SK-N-SH (cell line): ENCODE data around the gene RFTN1. TPM values are rescaled to one million over a fixed set of nuclear protein-coding genes. Genes with fewer than 3 reads are reported as not detected.

ENCODE experiments used
- CTCF ChIA-PET: fragments of 300-600, 350-600 bp; formaldehyde crosslinking; extraction: SDS; loops from one replicate; lab custom pipeline; 2021; lab: Yijun Ruan, JAX
- POLR2A ChIA-PET: fragments of 350-600 bp; sonication (Branson Sonifier 250); formaldehyde crosslinking; extraction: SDS; loops from one replicate; lab custom pipeline; 2020; ENCODE audit warnings: antibody characterized with exemption, inconsistent platforms; lab: Yijun Ruan, JAX
- DNase-seq: peaks from one replicate; pipeline ENCODE4 v3.0.0; 2012
- H2AFZ ChIP-seq: fragments of 200-600 bp; sonication (generic); 2 replicates; pipeline ENCODE4 v1.8.1; 2016; ENCODE audit warnings: antibody characterized with exemption, mild to moderate bottlenecking, low read depth
- H3F3A ChIP-seq: fragments of 200-600 bp; sonication (generic); replicated peaks from 2 replicates; pipeline ENCODE3; 2016; ENCODE audit warnings: antibody characterized with exemption, mild to moderate bottlenecking; ENCODE audit not compliant: insufficient read depth
- H3K27ac ChIP-seq, 2 experiments: fragments of 200-500 bp in 1 of 2; fragments of 200-600 bp in 1 of 2; sonication (Bioruptor generic) in 1 of 2; sonication (generic), shearing (Covaris generic) in 1 of 2; 2 replicates each; pipeline versions ENCODE4 v1.5.1 to v1.6.1; 2014 to 2016; ENCODE audit warnings: low read depth in 2 of 2, inconsistent platforms in 1 of 2, low read length in 1 of 2, mild to moderate bottlenecking in 1 of 2, mixed read lengths in 1 of 2
- H3K27me3 ChIP-seq: fragments of 200-600 bp; sonication (generic), shearing (Covaris generic); 2 replicates; pipeline ENCODE4 v1.6.1; 2016; ENCODE audit warnings: mixed run types; ENCODE audit not compliant: insufficient read depth
- H3K36me3 ChIP-seq, 2 experiments: fragments of 200-500 bp in 1 of 2; fragments of 200-600 bp in 1 of 2; sonication (Bioruptor generic) in 1 of 2; sonication (generic) in 1 of 2; replicated peaks in 1 of 2; 2 replicates each; pipeline versions ENCODE3 to v1.5.1; 2014 to 2016; ENCODE audit warnings: low read length in 1 of 2, mild to moderate bottlenecking in 1 of 2; ENCODE audit not compliant: insufficient read depth in 2 of 2, control insufficient read depth in 1 of 2
- H3K4me1 ChIP-seq, 2 experiments: fragments of 200-500 bp in 1 of 2; fragments of 200-600 bp in 1 of 2; sonication (Bioruptor generic) in 1 of 2; sonication (generic), shearing (Covaris generic) in 1 of 2; 2 replicates each; pipeline versions ENCODE4 v1.5.1 to v1.6.1; 2014 to 2016; ENCODE audit warnings: low read depth in 1 of 2, low read length in 1 of 2, mixed run types in 1 of 2; ENCODE audit not compliant: insufficient read depth in 2 of 2, control insufficient read depth in 1 of 2
- H3K4me2 ChIP-seq: fragments of 200-600 bp; sonication (generic), shearing (Covaris generic); 2 replicates; pipeline ENCODE4 v1.6.1; 2017; ENCODE audit warnings: mixed run types
- H3K4me3 ChIP-seq, 2 experiments: fragments of 200-500 bp in 1 of 2; fragments of 200-600 bp in 1 of 2; sonication (Bioruptor generic) in 1 of 2; sonication (generic), shearing (Covaris generic) in 1 of 2; 2 replicates each; pipeline versions ENCODE4 v1.5.1 to v1.8.1; 2014 to 2016; ENCODE audit warnings: low read depth in 2 of 2, inconsistent platforms in 1 of 2, low read length in 1 of 2, mild to moderate bottlenecking in 1 of 2, mixed read lengths in 1 of 2, moderate library complexity in 1 of 2
- H3K79me2 ChIP-seq: fragments of 200-600 bp; sonication (generic); 2 replicates; pipeline ENCODE4 v1.8.1; 2017; ENCODE audit warnings: mild to moderate bottlenecking; ENCODE audit not compliant: insufficient read depth
- H3K9ac ChIP-seq: fragments of 200-600 bp; sonication (generic); 2 replicates; pipeline ENCODE4 v1.6.1; 2017; ENCODE audit warnings: mixed run types
- H3K9me2 ChIP-seq: fragments of 200-600 bp; sonication (generic); 2 replicates; pipeline ENCODE4 v1.6.1; 2017; ENCODE audit warnings: mixed run types
- H3K9me3 ChIP-seq: fragments of 200-600 bp; sonication (generic); 2 replicates; pipeline ENCODE4 v1.6.1; 2017; ENCODE audit warnings: mixed run types, mild to moderate bottlenecking, moderate library complexity
- H4K20me1 ChIP-seq: fragments of 200-600 bp; sonication (generic); 2 replicates; pipeline ENCODE4 v1.6.1; 2017; ENCODE audit warnings: mild to moderate bottlenecking, mixed run types; ENCODE audit not compliant: insufficient read depth
- CHD2 ChIP-seq: fragments of 150-350 bp; IDR thresholded peaks from 2 replicates; pipeline ENCODE4 v1.6.1; 2018; ENCODE audit warnings: low read length; ENCODE audit not compliant: partially characterized antibody
- ELF1 ChIP-seq: IDR thresholded peaks from 2 replicates; pipeline ENCODE4 v1.4.0; 2012
- EP300 ChIP-seq, 2 experiments: IDR thresholded peaks; 2 replicates each; pipeline versions ENCODE4 v1.4.0 to v1.6.1; 2012; ENCODE audit warnings: borderline replicate concordance in 1 of 2, low read depth in 1 of 2, low read length in 1 of 2
- EZH2phosphoT487 ChIP-seq: fragments of 200-600 bp; sonication (generic); IDR thresholded peaks from 2 replicates; pipeline ENCODE4 v1.6.1; 2017; ENCODE audit warnings: low read depth, mixed run types, mild to moderate bottlenecking, antibody characterized with exemption, moderate library complexity, borderline replicate concordance
- GABPA ChIP-seq: IDR thresholded peaks from 2 replicates; pipeline ENCODE4 v1.4.0; 2012; ENCODE audit warnings: low read depth, mild to moderate bottlenecking
- JUND ChIP-seq: IDR thresholded peaks from 2 replicates; pipeline ENCODE4 v1.4.0; 2012
- MEF2A ChIP-seq: IDR thresholded peaks from 2 replicates; pipeline ENCODE4 v1.4.0; 2012; ENCODE audit warnings: low read depth, borderline replicate concordance
- MXI1 ChIP-seq: IDR thresholded peaks from 2 replicates; pipeline ENCODE4 v1.6.1; 2012; ENCODE audit warnings: mild to moderate bottlenecking, low read depth, low read length, improper control_type of control experiment
- RCOR1 ChIP-seq: fragments of 150-350 bp; IDR thresholded peaks from 2 replicates; pipeline ENCODE4 v1.6.1; 2017; ENCODE audit warnings: antibody characterized with exemption, low read length
- SIN3A ChIP-seq: IDR thresholded peaks from 2 replicates; pipeline ENCODE4 v1.6.1; 2012; ENCODE audit warnings: low read depth, mild to moderate bottlenecking, low read length, moderate library complexity, borderline replicate concordance
- WGBS: methylation state at CpG from one replicate; pipeline ENCODE4 v1.1.6; 2017; ENCODE audit warnings: low lambda C conversion rate; 5-methylcytosine and 5-hydroxymethylcytosine counted together
- polyA plus RNA-seq, 3 experiments: library from polyadenylated mRNA; depleted of rRNA; stranded (reverse); fragments of >200 nt; gene quantifications; 2 replicates each; pipeline ENCODE4 v1.2.3, GENCODE V29; 2012
- TF ChIP-seq, protein P1 (sequence below): IDR thresholded peaks from 2 replicates; pipeline ENCODE4; 2012
- TF ChIP-seq, protein P2 (sequence below): fragments of 200-600 bp; sonication (generic); IDR thresholded peaks from 2 replicates; pipeline ENCODE4 v1.6.1; 2017; ENCODE audit warnings: antibody characterized with exemption, mild to moderate bottlenecking, moderate library complexity
- TF ChIP-seq, protein P3 (sequence below): IDR thresholded peaks from 2 replicates; pipeline ENCODE4 v1.4.0; 2012; ENCODE audit warnings: low read depth

RFTN1 gene
- polyA plus RNA-seq, 1 of the 3 experiments (the other 2 are of a cell fraction) = 21.2 TPM

DNA sequence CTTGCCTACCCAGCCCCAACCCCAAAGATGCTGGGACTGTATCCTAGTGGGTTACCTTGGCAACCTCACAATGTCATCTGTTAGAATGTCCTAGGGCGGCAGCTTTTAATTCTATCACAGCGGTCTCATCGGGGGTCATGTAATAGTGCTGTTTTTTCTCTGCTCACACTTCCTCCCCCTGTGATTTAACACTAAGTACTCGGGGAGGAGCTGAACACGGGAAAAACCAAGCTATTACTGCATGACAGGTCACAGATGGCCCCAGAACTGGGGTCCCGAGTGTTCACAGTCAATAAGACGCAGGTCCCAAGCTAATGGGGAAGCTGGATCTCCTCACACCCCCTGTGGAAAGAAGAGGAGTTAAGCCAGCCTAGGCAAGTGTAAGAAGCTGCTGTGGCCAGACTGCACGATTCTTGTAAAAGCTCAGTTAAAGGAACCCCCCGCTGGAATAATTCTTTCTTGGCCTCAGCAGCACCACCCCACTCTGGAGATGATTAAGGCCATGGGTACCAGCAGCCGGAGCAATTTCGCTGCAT, 2.5 kb upstream of the RFTN1 start (continued):
- TF ChIP-seq, protein P1, sequence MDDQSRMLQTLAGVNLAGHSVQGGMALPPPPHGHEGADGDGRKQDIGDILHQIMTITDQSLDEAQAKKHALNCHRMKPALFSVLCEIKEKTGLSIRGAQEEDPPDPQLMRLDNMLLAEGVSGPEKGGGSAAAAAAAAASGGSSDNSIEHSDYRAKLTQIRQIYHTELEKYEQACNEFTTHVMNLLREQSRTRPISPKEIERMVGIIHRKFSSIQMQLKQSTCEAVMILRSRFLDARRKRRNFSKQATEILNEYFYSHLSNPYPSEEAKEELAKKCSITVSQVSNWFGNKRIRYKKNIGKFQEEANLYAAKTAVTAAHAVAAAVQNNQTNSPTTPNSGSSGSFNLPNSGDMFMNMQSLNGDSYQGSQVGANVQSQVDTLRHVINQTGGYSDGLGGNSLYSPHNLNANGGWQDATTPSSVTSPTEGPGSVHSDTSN = no peak
- no peak for TF ChIP-seq EZH2phosphoT487
- TF ChIP-seq, protein P2, sequence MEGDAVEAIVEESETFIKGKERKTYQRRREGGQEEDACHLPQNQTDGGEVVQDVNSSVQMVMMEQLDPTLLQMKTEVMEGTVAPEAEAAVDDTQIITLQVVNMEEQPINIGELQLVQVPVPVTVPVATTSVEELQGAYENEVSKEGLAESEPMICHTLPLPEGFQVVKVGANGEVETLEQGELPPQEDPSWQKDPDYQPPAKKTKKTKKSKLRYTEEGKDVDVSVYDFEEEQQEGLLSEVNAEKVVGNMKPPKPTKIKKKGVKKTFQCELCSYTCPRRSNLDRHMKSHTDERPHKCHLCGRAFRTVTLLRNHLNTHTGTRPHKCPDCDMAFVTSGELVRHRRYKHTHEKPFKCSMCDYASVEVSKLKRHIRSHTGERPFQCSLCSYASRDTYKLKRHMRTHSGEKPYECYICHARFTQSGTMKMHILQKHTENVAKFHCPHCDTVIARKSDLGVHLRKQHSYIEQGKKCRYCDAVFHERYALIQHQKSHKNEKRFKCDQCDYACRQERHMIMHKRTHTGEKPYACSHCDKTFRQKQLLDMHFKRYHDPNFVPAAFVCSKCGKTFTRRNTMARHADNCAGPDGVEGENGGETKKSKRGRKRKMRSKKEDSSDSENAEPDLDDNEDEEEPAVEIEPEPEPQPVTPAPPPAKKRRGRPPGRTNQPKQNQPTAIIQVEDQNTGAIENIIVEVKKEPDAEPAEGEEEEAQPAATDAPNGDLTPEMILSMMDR = no peak
- peak; percentile 84; the same call in 1 of the 2 replicates for TF ChIP-seq RCOR1
- peak in 1 of 2 experiments; percentile 89; a peak in 2 of 4 replicates for TF ChIP-seq EP300 (IDR thresholded peaks at IDR 0.05; ENCODE audit: borderline replicate concordance in 1 of 2, low read depth in 1 of 2, low read length in 1 of 2)
- TF ChIP-seq ELF1 = no peak
- TF ChIP-seq GABPA = no peak
- no peak for TF ChIP-seq SIN3A

DNA sequence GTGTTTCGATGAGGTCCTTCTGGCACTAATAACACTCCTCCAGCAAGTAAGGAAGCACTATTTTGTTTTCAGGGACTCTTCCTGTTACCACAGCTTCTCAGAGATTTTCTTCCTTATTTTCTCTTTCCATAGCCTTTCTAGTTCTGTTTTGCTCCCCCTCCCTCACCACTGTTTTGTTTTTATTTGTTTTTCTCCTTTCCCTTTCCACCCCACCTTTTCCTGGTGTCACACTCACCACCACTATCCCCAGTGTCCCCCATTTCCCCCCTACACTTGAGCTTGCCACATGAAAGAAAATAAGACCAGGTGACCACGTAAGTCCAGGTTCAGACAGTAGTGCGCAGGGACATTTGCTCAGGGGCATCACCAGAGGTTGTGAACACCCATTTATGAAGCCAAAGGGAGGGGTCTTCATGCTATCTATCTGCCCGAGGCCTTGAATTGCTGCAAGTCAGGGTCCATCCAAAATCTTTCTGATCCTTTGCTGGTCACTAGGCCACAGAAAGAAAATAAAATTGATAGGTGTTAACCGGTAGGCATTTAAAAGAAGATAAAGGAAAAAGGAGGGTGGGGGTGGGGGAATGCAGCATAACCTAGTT, 1.4 kb upstream of the RFTN1 start:
- Histone ChIP-seq H4K20me1 (no peaks in the 10 kb centered on the region), H3K9me3 (no peaks in the 10 kb centered on the region), H3K79me2 (peaks cover 42% of the 10 kb centered on the region), H3K36me3 (no peaks in the 10 kb centered on the region), H3K27me3 (no peaks in the 10 kb centered on the region), H3K4me1 (peaks cover 8 to 65% of the 10 kb centered on the region in 2 experiments; a peak in 3 of 4 replicates), H3K9ac (no peak overlapping the region), H3K9me2 (no peaks in the 10 kb centered on the region), H2AFZ (no peak overlapping the region), H3K4me3 (peak overlapping the region; percentile 8 to 25; a peak in 1 of 4 replicates), H3K27ac (peak overlapping the region in 1 of 2 experiments; percentile 100; a peak in 2 of 4 replicates), H3K4me2 (peak overlapping the region; percentile 95; the same call in 1 of the 2 replicates), H3F3A (peaks cover 21% of the 10 kb centered on the region)
- 79% methylated on average over 5 of the region's 5 CpGs for WGBS
- DNase-seq = no peak
- ChIA-PET POLR2A (interaction anchor here (1.7 to 4.7 kb wide), 3 partner anchors 20 to 247 kb away, joined by 6 to 51 read pairs (median 18); no protein-coding TSS in a partner anchor), CTCF (interaction anchor here (1.0 to 7.0 kb wide), 8 partner anchors 17 to 225 kb away, joined by 3 to 56 read pairs (median 4); no protein-coding TSS in a partner anchor)
- no peak for TF ChIP-seq MXI1
- TF ChIP-seq, protein P3, sequence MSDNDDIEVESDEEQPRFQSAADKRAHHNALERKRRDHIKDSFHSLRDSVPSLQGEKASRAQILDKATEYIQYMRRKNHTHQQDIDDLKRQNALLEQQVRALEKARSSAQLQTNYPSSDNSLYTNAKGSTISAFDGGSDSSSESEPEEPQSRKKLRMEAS = no peak
- TF ChIP-seq MEF2A = no peak
- TF ChIP-seq CHD2 = no peak
- TF ChIP-seq JUND = no peak
